ENCODE results near the gene PHAX. TPM values are rescaled to one million over a fixed set of nuclear protein-coding genes. Genes with fewer than 3 reads are reported as not detected.
"Not testable (repeated sequence)": the region's sequence is repeated elsewhere in the genome, so short reads cannot be mapped to it uniquely, and the experiment has no call there.

Gene PHAX
- polyA plus RNA-seq, 2 of the 4 experiments (the other 2 are of a cell fraction), result 74.8 to 90.2 TPM

DNA sequence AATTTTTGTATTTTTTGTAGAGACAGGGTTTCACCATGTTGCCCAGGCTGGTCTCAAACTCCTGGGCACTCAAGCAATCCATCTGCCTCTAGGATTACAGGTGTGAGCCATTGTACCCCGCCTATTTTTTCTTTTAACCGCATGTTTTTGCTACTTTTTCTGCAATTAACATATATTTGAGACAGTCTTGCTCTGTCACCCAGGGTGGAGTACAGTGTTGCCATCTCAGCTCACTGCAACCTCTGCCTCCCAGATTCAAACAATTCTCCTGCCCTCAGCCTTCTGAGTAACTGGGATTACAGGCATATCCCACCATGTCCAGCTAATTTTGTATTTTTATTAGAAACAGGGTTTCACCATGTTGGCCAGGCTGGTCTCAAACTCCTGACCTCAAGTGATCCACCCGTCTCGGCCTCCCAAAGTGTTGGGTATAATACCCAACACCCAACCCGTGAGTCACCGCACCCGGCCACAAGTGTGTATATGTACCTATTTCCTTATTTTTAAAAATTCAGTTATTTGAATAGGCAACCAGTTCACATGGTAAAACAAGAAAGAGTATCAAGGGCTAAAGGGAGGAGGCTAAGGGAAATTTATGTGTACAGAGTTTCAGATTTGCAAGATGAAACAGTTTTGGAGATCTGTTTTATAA, 13.3 kb downstream of the PHAX start:
- no peak overlapping the region for H3K4me2 ChIP-seq
- POLR2A ChIA-PET, result no interaction called here
- CTCF ChIA-PET, result interaction anchor here (1.3 kb wide), 1 partner anchor 14 kb away, joined by 3 read pairs; the partner anchor contains the start of gene PHAX

DNA sequence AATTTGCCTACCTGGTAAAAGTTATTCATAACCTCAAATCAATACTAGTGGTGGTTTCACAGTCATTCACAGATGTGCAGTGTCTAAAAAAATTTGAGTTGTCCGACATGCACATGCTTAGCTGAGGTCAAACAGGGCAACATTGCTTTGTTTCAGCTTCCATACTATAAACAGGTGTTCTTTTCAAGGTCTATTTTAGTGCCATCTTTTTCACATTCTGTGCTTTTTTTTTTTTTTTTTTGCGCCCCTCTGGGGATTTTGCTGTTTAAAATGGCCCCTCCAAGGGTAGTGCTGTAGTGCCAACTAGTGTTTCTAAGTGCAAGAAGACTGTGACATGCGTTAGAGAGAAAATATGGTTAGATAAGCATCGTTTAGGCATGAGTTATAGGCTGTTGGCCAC, 14.5 kb downstream of the PHAX start:
- ChIA-PET CTCF (interaction anchor here (0.5 kb wide), 1 partner anchor 188 kb away, joined by 3 read pairs; no protein-coding TSS in a partner anchor), POLR2A (no interaction called here)
- no peak overlapping the region for H3K4me3 ChIP-seq
- no peaks in the 10 kb centered on the region; the same call in 2 of the 3 replicates for H3K4me1 ChIP-seq
- DNase-seq (ENCODE audit: low read depth in 1 of 2, low spot score in 1 of 2), result no peak
- no peak for ATAC-seq
- H3K27ac ChIP-seq, result no peak overlapping the region
- no peak overlapping the region for H3K4me2 ChIP-seq
- WGBS (ENCODE audit: missing lambda C conversion rate), result 79% methylated on average over 4 of the region's 4 CpGs
- H3K9me3 ChIP-seq, result no peaks in the 10 kb centered on the region
- no peak for TF ChIP-seq TP53 (CRISPR knock-in tag; IDR thresholded peaks at IDR 0.05)
- no peak for TF ChIP-seq HEYL (CRISPR knock-in tag; IDR thresholded peaks at IDR 0.05)
- TF ChIP-seq ZFP36 (IDR thresholded peaks at IDR 0.05; ENCODE audit: borderline replicate concordance, partially characterized antibody), result no peak
- TF ChIP-seq TFCP2L1 (CRISPR knock-in tag; IDR thresholded peaks at IDR 0.05), result no peak
- TF ChIP-seq CBX2 (IDR thresholded peaks at IDR 0.05; ENCODE audit: borderline replicate concordance, low read depth), result no peak
- TF ChIP-seq BHLHE40 (IDR thresholded peaks at IDR 0.05; ENCODE audit: low read depth, low read length), result no peak
- no peak for TF ChIP-seq GATA3 (IDR thresholded peaks at IDR 0.05; ENCODE audit: borderline replicate concordance)
- no peak for TF ChIP-seq EP300 (IDR thresholded peaks at IDR 0.05)
- FAIRE-seq, result no peak

More for the DNA sequence above, 13.3 kb downstream of the PHAX start:
- DNase-seq (ENCODE audit: low read depth in 1 of 2, low spot score in 1 of 2), result no peak
- 85% methylated on average over 7 of the region's 7 CpGs for WGBS (ENCODE audit: missing lambda C conversion rate)
- Histone ChIP-seq H3K27ac (no peak overlapping the region), H3K4me1 (no peaks in the 10 kb centered on the region), H3K4me3 (no peak overlapping the region), H3K9me3 (no peaks in the 10 kb centered on the region)
- FAIRE-seq, result no peak
- no peak for ATAC-seq
- TF ChIP-seq RARB (CRISPR knock-in tag; IDR thresholded peaks at IDR 0.05), result no peak
- no peak for TF ChIP-seq NPAS2 (CRISPR knock-in tag; IDR thresholded peaks at IDR 0.05; ENCODE audit: borderline replicate concordance)
- no peak for TF ChIP-seq HOXB5 (CRISPR knock-in tag; IDR thresholded peaks at IDR 0.05)
- no peak for TF ChIP-seq CHD4 (IDR thresholded peaks at IDR 0.05; ENCODE audit: borderline replicate concordance)
- TF ChIP-seq HEYL (CRISPR knock-in tag; IDR thresholded peaks at IDR 0.05), result no peak
- no peak for TF ChIP-seq PHF8 (IDR thresholded peaks at IDR 0.05; ENCODE audit: borderline replicate concordance, low read depth)
- no peak for TF ChIP-seq CBX2 (IDR thresholded peaks at IDR 0.05; ENCODE audit: borderline replicate concordance, low read depth)
- TF ChIP-seq HOXA7 (CRISPR knock-in tag; IDR thresholded peaks at IDR 0.05), result no peak

DNA sequence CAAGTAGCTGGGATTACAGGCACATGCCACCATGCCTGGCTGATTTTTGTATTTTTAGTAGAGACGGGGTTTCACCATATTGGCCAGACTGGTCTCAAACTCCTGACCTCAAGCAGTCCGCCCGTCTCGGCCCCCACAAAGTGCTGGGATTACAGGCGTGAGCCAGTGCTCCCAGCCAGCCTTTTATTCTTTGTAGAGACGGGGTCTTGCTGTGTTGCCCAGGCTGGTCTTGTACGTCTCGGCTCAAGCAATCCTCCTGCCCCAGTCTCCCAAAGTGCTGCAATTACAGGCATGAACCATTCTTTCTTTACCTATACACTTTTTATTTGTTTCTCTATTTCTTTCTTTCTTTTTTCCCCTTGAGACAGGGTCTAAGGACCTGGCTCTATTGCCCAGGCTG, 16.9 kb downstream of the PHAX start:
- H3K4me2 ChIP-seq; CTCF ChIA-PET; H3K4me1 ChIP-seq; POLR2A ChIA-PET; FAIRE-seq; DNase-seq (ENCODE audit: low read depth in 1 of 2, low spot score in 1 of 2); H3K9me3 ChIP-seq; H3K4me3 ChIP-seq; ATAC-seq; H3K27ac ChIP-seq: not testable (repeated sequence)
- WGBS (ENCODE audit: missing lambda C conversion rate), result 95% methylated on average over 8 of the region's 8 CpGs

DNA sequence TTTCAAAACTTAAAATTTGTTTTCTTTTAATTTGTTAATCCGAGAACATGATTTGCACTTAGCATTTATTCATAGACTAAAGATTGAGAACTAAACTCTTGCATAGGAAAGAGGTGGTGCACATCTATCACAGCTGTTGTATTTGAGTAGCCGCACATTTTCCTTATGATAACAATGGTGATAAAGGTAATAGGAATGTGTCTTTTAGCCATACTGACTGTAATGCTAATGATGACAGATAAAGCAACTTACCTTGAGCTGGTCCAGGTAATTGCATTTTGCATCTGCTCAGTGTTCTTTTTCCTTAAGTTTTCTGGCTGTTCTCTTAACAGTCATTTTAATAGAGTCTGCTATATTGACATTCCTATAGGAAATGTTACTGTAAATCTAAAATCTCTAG, 19.0 kb downstream of the PHAX start:
- ATAC-seq (no peak), DNase-seq (ENCODE audit: low read depth in 1 of 2, low spot score in 1 of 2) (no peak), FAIRE-seq (peak; percentile 7)
- Histone ChIP-seq H3K27ac (no peak overlapping the region), H3K9me3 (no peaks in the 10 kb centered on the region), H3K4me1 (peaks cover 15% of the 10 kb centered on the region), H3K4me2 (no peak overlapping the region), H3K4me3 (no peak overlapping the region)
- WGBS (ENCODE audit: missing lambda C conversion rate), result 69% methylated on average over 2 of the region's 2 CpGs
- CTCF ChIA-PET, result interaction anchor here (2.6 kb wide), 1 partner anchor 19 kb away, joined by 9 read pairs; the partner anchor contains the start of gene PHAX
- POLR2A ChIA-PET, result no interaction called here
- no peak for TF ChIP-seq SREBF2 (IDR thresholded peaks at IDR 0.05)
- TF ChIP-seq PHF8 (IDR thresholded peaks at IDR 0.05; ENCODE audit: borderline replicate concordance, low read depth), result no peak
- no peak for TF ChIP-seq CHD2 (IDR thresholded peaks at IDR 0.05; ENCODE audit: low read length, partially characterized antibody)
- TF ChIP-seq ZFP36 (IDR thresholded peaks at IDR 0.05; ENCODE audit: borderline replicate concordance, partially characterized antibody), result no peak

DNA sequence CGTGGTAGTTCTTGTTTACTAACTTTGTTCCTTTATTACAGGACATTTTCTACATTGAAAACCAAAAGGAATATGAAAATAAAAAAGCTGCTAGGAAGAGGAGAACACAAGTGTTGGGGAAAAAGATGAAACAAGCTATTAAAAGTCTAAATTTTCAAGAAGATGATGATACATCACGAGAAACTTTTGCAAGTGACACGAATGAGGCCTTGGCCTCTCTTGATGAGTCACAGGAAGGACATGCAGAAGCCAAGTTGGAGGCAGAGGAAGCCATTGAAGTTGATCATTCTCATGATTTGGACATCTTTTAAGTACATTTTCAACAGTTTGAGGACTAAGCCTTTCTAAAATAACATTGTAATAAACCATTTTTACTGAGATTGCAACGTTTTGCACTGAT, 23.8 kb downstream of the PHAX start:
- WGBS (ENCODE audit: missing lambda C conversion rate), result under 1% methylated on average over 4 of the region's 4 CpGs
- Histone ChIP-seq H3K27ac (peak overlapping the region; percentile 62 to 75), H3K9me3 (no peaks in the 10 kb centered on the region), H3K4me3 (no peak overlapping the region), H3K4me1 (peaks cover 24% of the 10 kb centered on the region), H3K4me2 (peak overlapping the region; percentile 55)
- ChIA-PET POLR2A (interaction anchor here (0.7 kb wide), 1 partner anchor 21 kb away, joined by 4 read pairs; no protein-coding TSS in a partner anchor), CTCF (interaction anchor here (1.2 to 1.8 kb wide), 2 partner anchors 23 to 176 kb away, joined by 3 to 9 read pairs; partner anchors contain the start of gene PHAX)
- FAIRE-seq (peak; percentile 85), ATAC-seq (peak; percentile 83 to 95), DNase-seq (ENCODE audit: low read depth in 1 of 2, low spot score in 1 of 2) (peak; percentile 69 to 80)
- TF ChIP-seq RNF2 (IDR thresholded peaks at IDR 0.05; ENCODE audit: borderline replicate concordance, low read depth) (no peak), JUN (IDR thresholded peaks at IDR 0.05) (0 out of 5 replicates have a peak, but pooled peaks of 1 of the 2 experiments have one; percentile 40), FOSL2 (IDR thresholded peaks at IDR 0.05) (peak; percentile 51; the same call in 1 of the 2 replicates), FOSL2 (CRISPR knock-in tag; IDR thresholded peaks at IDR 0.05) (peak; percentile 83), RAD21 (conservative IDR thresholded peaks at IDR 0.05 in 1 of 2, IDR thresholded peaks at IDR 0.05 in 1 of 2) (no peak), HOXB5 (CRISPR knock-in tag; IDR thresholded peaks at IDR 0.05) (0 out of 2 replicates have a peak, but pooled peaks have one; percentile 36), HEYL (CRISPR knock-in tag; IDR thresholded peaks at IDR 0.05) (no peak)
- TF ChIP-seq, protein P1, sequence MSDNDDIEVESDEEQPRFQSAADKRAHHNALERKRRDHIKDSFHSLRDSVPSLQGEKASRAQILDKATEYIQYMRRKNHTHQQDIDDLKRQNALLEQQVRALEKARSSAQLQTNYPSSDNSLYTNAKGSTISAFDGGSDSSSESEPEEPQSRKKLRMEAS (IDR thresholded peaks at IDR 0.05), result peak; percentile 37; the same call in 1 of the 2 replicates
- TF ChIP-seq, protein P2, sequence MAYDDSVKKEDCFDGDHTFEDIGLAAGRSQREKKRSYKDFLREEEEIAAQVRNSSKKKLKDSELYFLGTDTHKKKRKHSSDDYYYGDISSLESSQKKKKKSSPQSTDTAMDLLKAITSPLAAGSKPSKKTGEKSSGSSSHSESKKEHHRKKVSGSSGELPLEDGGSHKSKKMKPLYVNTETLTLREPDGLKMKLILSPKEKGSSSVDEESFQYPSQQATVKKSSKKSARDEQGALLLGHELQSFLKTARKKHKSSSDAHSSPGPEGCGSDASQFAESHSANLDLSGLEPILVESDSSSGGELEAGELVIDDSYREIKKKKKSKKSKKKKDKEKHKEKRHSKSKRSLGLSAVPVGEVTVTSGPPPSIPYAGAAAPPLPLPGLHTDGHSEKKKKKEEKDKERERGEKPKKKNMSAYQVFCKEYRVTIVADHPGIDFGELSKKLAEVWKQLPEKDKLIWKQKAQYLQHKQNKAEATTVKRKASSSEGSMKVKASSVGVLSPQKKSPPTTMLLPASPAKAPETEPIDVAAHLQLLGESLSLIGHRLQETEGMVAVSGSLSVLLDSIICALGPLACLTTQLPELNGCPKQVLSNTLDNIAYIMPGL (CRISPR knock-in tag; IDR thresholded peaks at IDR 0.05; ENCODE audit: borderline replicate concordance), result no peak

Data from A549 (cell line).